Brain pericyte (primary cell): ENCODE data around the gene CHTF18.

Source experiments
- DNase-seq: peaks from one replicate; pipeline ENCODE4 v3.0.0-alpha.2; 2012; ENCODE audit warnings: low read depth, low spot score

CHTF18 gene

GRCh38 chr16:844638-845350 is 56.4 kb downstream of the CHTF18 start:
- no peak for DNase-seq

- DNase-seq, result no peak
These were observed 56.9 kb downstream of the CHTF18 start for GRCh38 chr16:845351-845745.

GRCh38 chr16:847151-847550 is 58.7 kb downstream of the CHTF18 start:
- DNase-seq, result no peak
